BE2C (cell line): ENCODE data around the gene SLC7A7.

Experiments used
- DNase-seq: peaks from one replicate; pipeline ENCODE4 v3.0.0-alpha.2; 2020
- H3K27me3 ChIP-seq: fragments of 250-450 bp; sonication (Bioruptor Pico); 2 replicates; pipeline ENCODE4 v1.5.1; 2020; ENCODE audit warnings: mild to moderate bottlenecking
- H3K36me3 ChIP-seq: fragments of 250-450 bp; sonication (Bioruptor Pico); 2 replicates; pipeline ENCODE4 v1.5.1; 2020; ENCODE audit warnings: mild to moderate bottlenecking
- H3K4me1 ChIP-seq: fragments of 250-450 bp; sonication (Bioruptor Pico); 2 replicates; pipeline ENCODE4 v1.5.1; 2020
- H3K4me3 ChIP-seq: 2 replicates; pipeline ENCODE4 v1.5.1; 2011; ENCODE audit warnings: low read depth, low read length
- H3K9me3 ChIP-seq: fragments of 250-450 bp; sonication (Bioruptor Pico); 2 replicates; pipeline ENCODE4 v1.5.1; 2020
- CTCF ChIP-seq: IDR thresholded peaks from 2 replicates; pipeline ENCODE4 v1.5.1; 2012; ENCODE audit warnings: mild to moderate bottlenecking, low read depth, low read length

SLC7A7 gene

GRCh38 chr14:22802860-22803686, 12.2 kb downstream of the SLC7A7 start:
- Histone ChIP-seq H3K9me3 (no peaks in the 10 kb centered on the region), H3K27me3 (peaks cover 59% of the 10 kb centered on the region), H3K4me3 (no peak overlapping the region), H3K36me3 (no peaks in the 10 kb centered on the region), H3K4me1 (no peaks in the 10 kb centered on the region)
- DNase-seq, result no peak
- TF ChIP-seq CTCF, result no peak

- no peaks in the 10 kb centered on the region for H3K4me1 ChIP-seq
- H3K27me3 ChIP-seq, result peaks cover 64% of the 10 kb centered on the region
- H3K9me3 ChIP-seq, result no peaks in the 10 kb centered on the region
- no peak overlapping the region for H3K4me3 ChIP-seq
- no peak for TF ChIP-seq CTCF
- H3K36me3 ChIP-seq, result no peaks in the 10 kb centered on the region
- no peak for DNase-seq
Observed at GRCh38 chr14:22801716-22802115, 13.5 kb downstream of the SLC7A7 start.

DNA sequence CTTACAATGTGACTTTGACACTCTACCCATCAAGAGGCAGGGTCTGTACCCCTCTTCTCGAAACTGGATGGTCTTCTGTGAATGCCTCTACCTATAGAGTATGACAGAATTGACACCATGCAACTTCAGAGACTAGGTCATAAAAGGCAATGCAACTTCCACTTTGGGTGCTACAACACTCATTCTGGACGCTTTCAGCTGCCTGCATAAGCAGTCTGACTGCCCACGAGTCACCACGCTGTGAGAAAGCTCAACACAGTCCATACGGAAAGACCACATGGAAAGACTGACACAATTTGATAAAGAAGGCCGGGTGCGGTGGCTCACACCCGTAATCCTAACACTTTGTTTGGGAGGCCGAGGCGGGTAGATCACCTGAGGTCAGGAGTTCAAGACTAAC, 14.9 kb downstream of the SLC7A7 start:
- Histone ChIP-seq H3K9me3 (no peaks in the 10 kb centered on the region), H3K36me3 (no peaks in the 10 kb centered on the region), H3K4me3 (no peak overlapping the region), H3K4me1 (no peaks in the 10 kb centered on the region), H3K27me3 (peaks cover 76% of the 10 kb centered on the region)
- no peak for TF ChIP-seq CTCF
- DNase-seq, result no peak

GRCh38 chr14:22798528-22798927, 16.7 kb downstream of the SLC7A7 start:
- H3K4me1 ChIP-seq, result no peaks in the 10 kb centered on the region
- H3K9me3 ChIP-seq, result no peaks in the 10 kb centered on the region
- no peaks in the 10 kb centered on the region for H3K36me3 ChIP-seq
- no peak for DNase-seq
- H3K27me3 ChIP-seq, result peaks cover 73% of the 10 kb centered on the region
- TF ChIP-seq CTCF, result no peak
- H3K4me3 ChIP-seq, result no peak overlapping the region

DNA sequence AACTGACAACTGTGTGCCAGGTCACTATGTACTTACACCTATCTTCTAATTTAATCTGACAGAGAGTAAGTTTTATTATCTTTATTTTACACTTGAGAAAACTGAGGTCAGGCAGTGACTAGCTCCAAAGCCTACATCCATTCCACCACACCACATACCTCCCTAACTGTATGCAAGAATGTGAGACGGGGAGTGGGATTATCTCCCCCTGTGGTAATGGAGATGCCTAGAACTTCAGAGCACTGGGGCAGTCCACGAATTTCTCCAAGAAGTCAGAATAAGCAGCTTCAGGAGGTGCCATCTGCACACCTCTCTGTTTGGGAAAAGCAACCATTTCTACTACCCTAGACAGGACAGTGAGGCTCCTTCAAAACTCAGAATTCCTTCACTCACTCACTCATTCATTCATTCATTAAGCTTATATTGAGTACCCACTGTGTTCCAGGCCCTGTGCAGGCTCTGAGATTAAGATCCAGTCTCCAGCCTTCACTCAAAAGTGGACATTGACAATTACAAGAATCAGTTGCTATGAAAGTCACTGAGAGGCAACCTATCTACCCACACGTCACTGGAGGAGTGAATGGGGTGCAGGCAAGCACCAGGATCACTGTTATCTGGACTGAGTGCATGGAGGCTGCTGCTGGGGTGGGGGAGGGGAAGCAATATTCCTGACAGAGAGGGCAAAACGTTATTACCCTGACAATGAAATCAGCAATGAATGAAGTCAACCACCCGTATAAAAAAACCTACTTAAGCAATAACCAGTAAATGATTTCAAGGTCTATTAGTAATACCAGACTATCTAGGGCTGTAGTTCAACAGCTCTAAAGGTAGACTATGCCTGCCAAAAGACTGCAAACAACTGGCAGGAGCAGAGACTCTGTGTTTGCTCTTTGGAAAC, 18.0 kb downstream of the SLC7A7 start:
- Histone ChIP-seq H3K27me3 (peaks cover 63% of the 10 kb centered on the region), H3K4me1 (no peaks in the 10 kb centered on the region), H3K9me3 (no peaks in the 10 kb centered on the region; the same call in 1 of the 2 replicates), H3K36me3 (no peaks in the 10 kb centered on the region), H3K4me3 (no peak overlapping the region)
- TF ChIP-seq CTCF, result no peak
- DNase-seq, result no peak
